Measurements from ENCODE around the gene OSBPL3.
"Not testable (repeated sequence)": the region's sequence is repeated elsewhere in the genome, so short reads cannot be mapped to it uniquely, and the experiment has no call there.

The OSBPL3 gene

GRCh38 chr7:24824400-24824799 is 155.6 kb downstream of the OSBPL3 start:
- no peak for DNase-seq

- no peak for DNase-seq
Measured at GRCh38 chr7:24821754-24822054, 158.3 kb downstream of the OSBPL3 start.

GRCh38 chr7:24821045-24821753 is 158.8 kb downstream of the OSBPL3 start:
- DNase-seq = peak; percentile 37

- DNase-seq = no peak
Measured at GRCh38 chr7:24820730-24821044, 159.3 kb downstream of the OSBPL3 start.

GRCh38 chr7:24819916-24820689 is 159.9 kb downstream of the OSBPL3 start:
- DNase-seq = peak; percentile 49

GRCh38 chr7:24817339-24817738 is 162.6 kb downstream of the OSBPL3 start:
- DNase-seq = no peak

GRCh38 chr7:24816868-24817267 is 163.1 kb downstream of the OSBPL3 start:
- DNase-seq = no peak

GRCh38 chr7:24812305-24812945 is 167.6 kb downstream of the OSBPL3 start:
- peak; percentile 38 for DNase-seq

- no peak for DNase-seq
Measured at GRCh38 chr7:24808518-24808917, 171.5 kb downstream of the OSBPL3 start.

GRCh38 chr7:24802300-24802699 is 177.7 kb downstream of the OSBPL3 start:
- DNase-seq = no peak

- no peak for DNase-seq
Measured at GRCh38 chr7:24801883-24802282, 178.1 kb downstream of the OSBPL3 start.

- DNase-seq = no peak
Measured at GRCh38 chr7:24800667-24801066, 179.3 kb downstream of the OSBPL3 start.

- no peak for DNase-seq
Measured at GRCh38 chr7:24800073-24800472, 179.9 kb downstream of the OSBPL3 start.

GRCh38 chr7:24799506-24799905 is 180.5 kb downstream of the OSBPL3 start:
- DNase-seq = no peak

GRCh38 chr7:24798261-24798660 is 181.7 kb downstream of the OSBPL3 start:
- no peak for DNase-seq

GRCh38 chr7:24797270-24797669 is 182.7 kb downstream of the OSBPL3 start:
- DNase-seq = no peak

- DNase-seq = no peak
Measured at GRCh38 chr7:24795407-24795767, 184.6 kb downstream of the OSBPL3 start.

GRCh38 chr7:24794751-24795406 is 185.1 kb downstream of the OSBPL3 start:
- DNase-seq = not testable (repeated sequence)

GRCh38 chr7:24793982-24794648 is 185.9 kb downstream of the OSBPL3 start:
- no peak for DNase-seq

- no peak for DNase-seq
Measured at GRCh38 chr7:24788961-24789576, 190.9 kb downstream of the OSBPL3 start.

GRCh38 chr7:24788075-24788474 is 191.9 kb downstream of the OSBPL3 start:
- DNase-seq = no peak

GRCh38 chr7:24786941-24787340 is 193.0 kb downstream of the OSBPL3 start:
- no peak for DNase-seq

GRCh38 chr7:24786306-24786705 is 193.7 kb downstream of the OSBPL3 start:
- DNase-seq = no peak

All from effector CD8-positive, alpha-beta T cell (primary cell).